Natural killer cell (primary cell): ENCODE measurements around the gene AP4M1. TPM values are rescaled to one million over a fixed set of nuclear protein-coding genes. Genes with fewer than 3 reads are reported as not detected.

Experiments
- ATAC-seq, 3 donors: fragments of 150-1000 bp in 2 of 3; fragments of 200-7000 bp in 1 of 3; cut with Tn5 transposase; 1 replicate in 1 of 3; 2 replicates in 2 of 3; pipeline ENCODE4 v1.10.0; 2021; ENCODE audit warnings: mild to moderate bottlenecking in 2 of 3, moderate library complexity in 2 of 3
- DNase-seq, 2 donors: peaks; one replicate each; pipeline versions ENCODE4 v3.0.0 to v3.0.0-alpha.2; 2013 to 2021; ENCODE audit warnings: mixed read lengths in 1 of 2
- H3K27ac ChIP-seq: one replicate; pipeline ENCODE4 v1.5.1; 2013; ENCODE audit warnings: mild to moderate bottlenecking, low read length
- H3K27me3 ChIP-seq: one replicate; pipeline ENCODE4 v1.6.1; 2013; ENCODE audit warnings: low read length; ENCODE audit not compliant: control insufficient read depth, insufficient read depth
- H3K36me3 ChIP-seq: one replicate; pipeline ENCODE4 v1.6.1; 2013; ENCODE audit warnings: low read length; ENCODE audit not compliant: control insufficient read depth, insufficient read depth
- H3K4me1 ChIP-seq: one replicate; pipeline ENCODE4 v1.6.1; 2013; ENCODE audit warnings: low read length; ENCODE audit not compliant: control insufficient read depth, insufficient read depth
- H3K4me3 ChIP-seq: one replicate; pipeline ENCODE4 v1.5.1; 2013; ENCODE audit warnings: low read length
- H3K9me3 ChIP-seq: one replicate; pipeline ENCODE4 v1.6.1; 2013; ENCODE audit warnings: low read length; ENCODE audit not compliant: control insufficient read depth, insufficient read depth
- H3K27ac Mint-ChIP-seq, 2 donors: one replicate each; pipeline ENCODE4 v1.8.0; 2022; ENCODE audit warnings: mild to moderate bottlenecking in 2 of 2, mixed read lengths in 2 of 2, moderate library complexity in 1 of 2
- H3K27me3 Mint-ChIP-seq, 2 donors: one replicate each; pipeline ENCODE4 v1.8.0; 2022; ENCODE audit warnings: low read depth in 2 of 2, mixed read lengths in 2 of 2
- H3K36me3 Mint-ChIP-seq: one replicate; pipeline ENCODE4 v1.8.0; 2022; ENCODE audit warnings: mixed read lengths
- H3K4me1 Mint-ChIP-seq, 2 donors: one replicate each; pipeline ENCODE4 v1.8.0; 2022; ENCODE audit warnings: mixed read lengths in 2 of 2
- H3K4me3 Mint-ChIP-seq: one replicate; pipeline ENCODE4 v1.8.0; 2022; ENCODE audit warnings: mild to moderate bottlenecking, moderate library complexity, mixed read lengths
- H3K9me3 Mint-ChIP-seq, 2 donors: one replicate each; pipeline ENCODE4 v1.8.0; 2022; ENCODE audit warnings: mixed read lengths in 2 of 2
- WGBS: methylation state at CpG from one replicate; pipeline ENCODE4 v1.1.7; 2013; ENCODE audit warnings: missing lambda C conversion rate; ENCODE audit not compliant: insufficient coverage; 5-methylcytosine and 5-hydroxymethylcytosine counted together
- intact Hi-C: fragments of 100-400 bp; cut with micrococcal nuclease; formaldehyde crosslinking; loops from one replicate; pipeline ENCODE4 v1.14.2; 2022
- total RNA-seq, 4 donors: library from RNA; stranded (reverse); fragments of 120-200 nt in 1 of 4; gene quantifications; one replicate each; pipeline versions ENCODE4 v1.2.3 to v1.2.4, GENCODE V29; 2013 to 2022
- TF ChIP-seq, protein P1 (sequence below): fragments of 200-600 bp; IDR thresholded peaks from one replicate; pipeline ENCODE4 v1.8.0; 2022; ENCODE audit warnings: antibody characterized with exemption

The AP4M1 gene
- total RNA-seq, 3 donors from 2014 or later (not counting 1 experiment from before 2014, with no cell fraction given) = 8.4 to 12.8 (median 12.7) TPM

GRCh38 chr7:100102950-100103840, 1.8 kb downstream of the AP4M1 start:
- Mint-ChIP-seq H3K9me3 (no peaks in the 10 kb centered on the region), H3K4me1 (peaks cover 29 to 39% of the 10 kb centered on the region in 2 donors), H3K27me3 (no peaks in the 10 kb centered on the region), H3K27ac (peak overlapping the region; percentile 96 to 98), H3K36me3 (peaks cover 8% of the 10 kb centered on the region), H3K4me3 (peak overlapping the region; percentile 95)
- no peaks in the 10 kb centered on the region for H3K27me3 ChIP-seq
- DNase-seq (no peak), ATAC-seq (no peak)
- WGBS = 97% methylated on average over 17 of the region's 17 CpGs
- H3K27ac ChIP-seq = no peak overlapping the region
- TF ChIP-seq, protein P1, sequence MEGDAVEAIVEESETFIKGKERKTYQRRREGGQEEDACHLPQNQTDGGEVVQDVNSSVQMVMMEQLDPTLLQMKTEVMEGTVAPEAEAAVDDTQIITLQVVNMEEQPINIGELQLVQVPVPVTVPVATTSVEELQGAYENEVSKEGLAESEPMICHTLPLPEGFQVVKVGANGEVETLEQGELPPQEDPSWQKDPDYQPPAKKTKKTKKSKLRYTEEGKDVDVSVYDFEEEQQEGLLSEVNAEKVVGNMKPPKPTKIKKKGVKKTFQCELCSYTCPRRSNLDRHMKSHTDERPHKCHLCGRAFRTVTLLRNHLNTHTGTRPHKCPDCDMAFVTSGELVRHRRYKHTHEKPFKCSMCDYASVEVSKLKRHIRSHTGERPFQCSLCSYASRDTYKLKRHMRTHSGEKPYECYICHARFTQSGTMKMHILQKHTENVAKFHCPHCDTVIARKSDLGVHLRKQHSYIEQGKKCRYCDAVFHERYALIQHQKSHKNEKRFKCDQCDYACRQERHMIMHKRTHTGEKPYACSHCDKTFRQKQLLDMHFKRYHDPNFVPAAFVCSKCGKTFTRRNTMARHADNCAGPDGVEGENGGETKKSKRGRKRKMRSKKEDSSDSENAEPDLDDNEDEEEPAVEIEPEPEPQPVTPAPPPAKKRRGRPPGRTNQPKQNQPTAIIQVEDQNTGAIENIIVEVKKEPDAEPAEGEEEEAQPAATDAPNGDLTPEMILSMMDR = no peak
- H3K4me1 ChIP-seq = peaks cover 28% of the 10 kb centered on the region
- intact Hi-C loops = loop anchor here (10.0 kb wide), 1 partner anchor 572 kb away; the partner anchor contains the start of gene GNB2
- peaks cover 33% of the 10 kb centered on the region for H3K36me3 ChIP-seq
- no peak overlapping the region for H3K4me3 ChIP-seq
- no peaks in the 10 kb centered on the region for H3K9me3 ChIP-seq

GRCh38 chr7:100105534-100105933, 4.1 kb downstream of the AP4M1 start:
- 99% methylated on average over 4 of the region's 4 CpGs for WGBS
- ATAC-seq (no peak), DNase-seq (no peak)
- Mint-ChIP-seq H3K4me3 (no peak overlapping the region), H3K4me1 (peaks cover 7 to 19% of the 10 kb centered on the region in 2 donors), H3K27ac (no peak overlapping the region), H3K9me3 (no peaks in the 10 kb centered on the region), H3K27me3 (no peaks in the 10 kb centered on the region), H3K36me3 (no peaks in the 10 kb centered on the region)
- no peak overlapping the region for H3K27ac ChIP-seq
- H3K9me3 ChIP-seq = no peaks in the 10 kb centered on the region
- peaks cover 25% of the 10 kb centered on the region for H3K36me3 ChIP-seq
- H3K4me3 ChIP-seq = no peak overlapping the region
- no peaks in the 10 kb centered on the region for H3K27me3 ChIP-seq
- H3K4me1 ChIP-seq = peaks cover 15% of the 10 kb centered on the region
- intact Hi-C loops = loop anchor here (10.0 kb wide), 1 partner anchor 569 kb away; the partner anchor contains the start of gene GNB2
- TF ChIP-seq, protein P1 = no peak

GRCh38 chr7:100106633-100107032, 5.2 kb downstream of the AP4M1 start:
- Histone ChIP-seq H3K27me3 (no peaks in the 10 kb centered on the region), H3K4me3 (no peak overlapping the region), H3K27ac (no peak overlapping the region), H3K9me3 (no peaks in the 10 kb centered on the region), H3K36me3 (peaks cover 33% of the 10 kb centered on the region), H3K4me1 (peaks cover 10% of the 10 kb centered on the region)
- 87% methylated on average over 17 of the region's 17 CpGs for WGBS
- no peaks in the 10 kb centered on the region for H3K36me3 Mint-ChIP-seq
- peaks cover under 1 to 11% of the 10 kb centered on the region in 2 donors for H3K4me1 Mint-ChIP-seq
- DNase-seq = no peak
- ATAC-seq = no peak
- H3K9me3 Mint-ChIP-seq = no peaks in the 10 kb centered on the region
- intact Hi-C loops = loop anchor here (10.0 kb wide), 1 partner anchor 568 kb away; the partner anchor contains the start of gene GNB2
- no peak overlapping the region for H3K27ac Mint-ChIP-seq
- H3K4me3 Mint-ChIP-seq = no peak overlapping the region
- no peaks in the 10 kb centered on the region for H3K27me3 Mint-ChIP-seq
- TF ChIP-seq, protein P1 = no peak
